SK-N-SH (cell line): ENCODE measurements around the gene LILRB5. TPM values are rescaled to one million over a fixed set of nuclear protein-coding genes. Genes with fewer than 3 reads are reported as not detected.

ENCODE experiments used
- CTCF ChIA-PET: fragments of 300-600, 350-600 bp; formaldehyde crosslinking; extraction: SDS; loops from one replicate; lab custom pipeline; 2021; lab: Yijun Ruan, JAX
- POLR2A ChIA-PET: fragments of 350-600 bp; sonication (Branson Sonifier 250); formaldehyde crosslinking; extraction: SDS; loops from one replicate; lab custom pipeline; 2020; ENCODE audit warnings: antibody characterized with exemption, inconsistent platforms; lab: Yijun Ruan, JAX
- DNase-seq: peaks from one replicate; pipeline ENCODE4 v3.0.0; 2012
- H2AFZ ChIP-seq: fragments of 200-600 bp; sonication (generic); 2 replicates; pipeline ENCODE4 v1.8.1; 2016; ENCODE audit warnings: antibody characterized with exemption, mild to moderate bottlenecking, low read depth
- H3F3A ChIP-seq: fragments of 200-600 bp; sonication (generic); replicated peaks from 2 replicates; pipeline ENCODE3; 2016; ENCODE audit warnings: antibody characterized with exemption, mild to moderate bottlenecking; ENCODE audit not compliant: insufficient read depth
- H3K27ac ChIP-seq, 2 experiments: fragments of 200-500 bp in 1 of 2; fragments of 200-600 bp in 1 of 2; sonication (Bioruptor generic) in 1 of 2; sonication (generic), shearing (Covaris generic) in 1 of 2; 2 replicates each; pipeline versions ENCODE4 v1.5.1 to v1.6.1; 2014 to 2016; ENCODE audit warnings: low read depth in 2 of 2, inconsistent platforms in 1 of 2, low read length in 1 of 2, mild to moderate bottlenecking in 1 of 2, mixed read lengths in 1 of 2
- H3K27me3 ChIP-seq: fragments of 200-600 bp; sonication (generic), shearing (Covaris generic); 2 replicates; pipeline ENCODE4 v1.6.1; 2016; ENCODE audit warnings: mixed run types; ENCODE audit not compliant: insufficient read depth
- H3K36me3 ChIP-seq, 2 experiments: fragments of 200-500 bp in 1 of 2; fragments of 200-600 bp in 1 of 2; sonication (Bioruptor generic) in 1 of 2; sonication (generic) in 1 of 2; replicated peaks in 1 of 2; 2 replicates each; pipeline versions ENCODE3 to v1.5.1; 2014 to 2016; ENCODE audit warnings: low read length in 1 of 2, mild to moderate bottlenecking in 1 of 2; ENCODE audit not compliant: insufficient read depth in 2 of 2, control insufficient read depth in 1 of 2
- H3K4me1 ChIP-seq, 2 experiments: fragments of 200-500 bp in 1 of 2; fragments of 200-600 bp in 1 of 2; sonication (Bioruptor generic) in 1 of 2; sonication (generic), shearing (Covaris generic) in 1 of 2; 2 replicates each; pipeline versions ENCODE4 v1.5.1 to v1.6.1; 2014 to 2016; ENCODE audit warnings: low read depth in 1 of 2, low read length in 1 of 2, mixed run types in 1 of 2; ENCODE audit not compliant: insufficient read depth in 2 of 2, control insufficient read depth in 1 of 2
- H3K4me2 ChIP-seq: fragments of 200-600 bp; sonication (generic), shearing (Covaris generic); 2 replicates; pipeline ENCODE4 v1.6.1; 2017; ENCODE audit warnings: mixed run types
- H3K4me3 ChIP-seq, 2 experiments: fragments of 200-500 bp in 1 of 2; fragments of 200-600 bp in 1 of 2; sonication (Bioruptor generic) in 1 of 2; sonication (generic), shearing (Covaris generic) in 1 of 2; 2 replicates each; pipeline versions ENCODE4 v1.5.1 to v1.8.1; 2014 to 2016; ENCODE audit warnings: low read depth in 2 of 2, inconsistent platforms in 1 of 2, low read length in 1 of 2, mild to moderate bottlenecking in 1 of 2, mixed read lengths in 1 of 2, moderate library complexity in 1 of 2
- H3K79me2 ChIP-seq: fragments of 200-600 bp; sonication (generic); 2 replicates; pipeline ENCODE4 v1.8.1; 2017; ENCODE audit warnings: mild to moderate bottlenecking; ENCODE audit not compliant: insufficient read depth
- H3K9ac ChIP-seq: fragments of 200-600 bp; sonication (generic); 2 replicates; pipeline ENCODE4 v1.6.1; 2017; ENCODE audit warnings: mixed run types
- H3K9me2 ChIP-seq: fragments of 200-600 bp; sonication (generic); 2 replicates; pipeline ENCODE4 v1.6.1; 2017; ENCODE audit warnings: mixed run types
- H3K9me3 ChIP-seq: fragments of 200-600 bp; sonication (generic); 2 replicates; pipeline ENCODE4 v1.6.1; 2017; ENCODE audit warnings: mixed run types, mild to moderate bottlenecking, moderate library complexity
- H4K20me1 ChIP-seq: fragments of 200-600 bp; sonication (generic); 2 replicates; pipeline ENCODE4 v1.6.1; 2017; ENCODE audit warnings: mild to moderate bottlenecking, mixed run types; ENCODE audit not compliant: insufficient read depth
- EZH2phosphoT487 ChIP-seq: fragments of 200-600 bp; sonication (generic); IDR thresholded peaks from 2 replicates; pipeline ENCODE4 v1.6.1; 2017; ENCODE audit warnings: low read depth, mixed run types, mild to moderate bottlenecking, antibody characterized with exemption, moderate library complexity, borderline replicate concordance
- FOXJ3 ChIP-seq: sonication (generic); formaldehyde crosslinking; IDR thresholded peaks from 2 replicates; pipeline ENCODE4 v1.5.1; 2020; ENCODE audit warnings: mild to moderate bottlenecking, missing genetic modification reagents
- GABPA ChIP-seq: IDR thresholded peaks from 2 replicates; pipeline ENCODE4 v1.4.0; 2012; ENCODE audit warnings: low read depth, mild to moderate bottlenecking
- GATA2 ChIP-seq: sonication (generic); formaldehyde crosslinking; IDR thresholded peaks from 2 replicates; pipeline ENCODE4 v1.5.0; 2020; ENCODE audit warnings: mild to moderate bottlenecking, missing genetic modification reagents
- JUND ChIP-seq: IDR thresholded peaks from 2 replicates; pipeline ENCODE4 v1.4.0; 2012
- MXI1 ChIP-seq: IDR thresholded peaks from 2 replicates; pipeline ENCODE4 v1.6.1; 2012; ENCODE audit warnings: mild to moderate bottlenecking, low read depth, low read length, improper control_type of control experiment
- NFIC ChIP-seq: IDR thresholded peaks from 2 replicates; pipeline ENCODE4 v1.4.0; 2012; ENCODE audit warnings: borderline replicate concordance
- POLR2AphosphoS5 ChIP-seq: IDR thresholded peaks from 2 replicates; pipeline ENCODE4 v1.6.1; 2012; ENCODE audit warnings: low read depth, low read length
- RAD21 ChIP-seq: IDR thresholded peaks from 2 replicates; pipeline ENCODE4 v1.6.1; 2012; ENCODE audit warnings: mild to moderate bottlenecking, low read length
- SIN3A ChIP-seq: IDR thresholded peaks from 2 replicates; pipeline ENCODE4 v1.6.1; 2012; ENCODE audit warnings: low read depth, mild to moderate bottlenecking, low read length, moderate library complexity, borderline replicate concordance
- TCF12 ChIP-seq: IDR thresholded peaks from 2 replicates; pipeline ENCODE4 v1.4.0; 2012
- YY1 ChIP-seq: IDR thresholded peaks from 2 replicates; pipeline ENCODE4 v1.4.0; 2012; ENCODE audit warnings: low read depth, mild to moderate bottlenecking
- WGBS: methylation state at CpG from one replicate; pipeline ENCODE4 v1.1.6; 2017; ENCODE audit warnings: low lambda C conversion rate; 5-methylcytosine and 5-hydroxymethylcytosine counted together
- polyA plus RNA-seq, 3 experiments: library from polyadenylated mRNA; depleted of rRNA; stranded (reverse); fragments of >200 nt; gene quantifications; 2 replicates each; pipeline ENCODE4 v1.2.3, GENCODE V29; 2012
- TF ChIP-seq, protein P1 (sequence below): IDR thresholded peaks from 2 replicates; pipeline ENCODE4; 2012
- TF ChIP-seq, protein P2 (sequence below): IDR thresholded peaks from 2 replicates; pipeline ENCODE4 v1.6.1; 2012; ENCODE audit warnings: mild to moderate bottlenecking, low read depth, low read length, moderate library complexity
- TF ChIP-seq, protein P3 (sequence below): fragments of 200-600 bp; sonication (generic); IDR thresholded peaks from 2 replicates; pipeline ENCODE4 v1.6.1; 2017; ENCODE audit warnings: antibody characterized with exemption, mild to moderate bottlenecking, moderate library complexity
- TF ChIP-seq, protein P4 (sequence below): fragments of 150-350 bp; IDR thresholded peaks from 2 replicates; pipeline ENCODE4 v1.6.1; 2017; ENCODE audit warnings: antibody characterized with exemption, low read length, low read depth, borderline replicate concordance

Gene LILRB5
- polyA plus RNA-seq, 1 of the 3 experiments (the other 2 are of a cell fraction): not detected

DNA sequence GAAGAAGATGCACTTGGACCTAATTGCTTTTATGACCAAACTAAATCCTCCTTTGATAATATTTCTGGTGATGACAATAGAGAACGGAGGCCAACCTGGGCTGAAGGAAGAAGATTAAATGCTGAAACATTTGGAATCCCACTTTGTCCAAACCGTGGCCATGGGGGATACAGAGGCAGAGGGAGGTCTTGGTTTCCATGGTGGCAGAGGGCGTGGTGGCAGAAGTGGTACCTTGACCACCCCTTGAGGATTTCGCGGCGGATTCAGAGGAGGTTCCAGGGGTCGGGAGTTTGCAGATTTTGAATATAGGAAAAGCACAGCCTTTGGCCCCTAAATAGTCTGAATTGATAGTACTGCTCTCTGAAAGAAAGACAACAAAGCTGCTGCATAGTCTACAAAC lies 27.0 kb downstream of the LILRB5 start:
- Histone ChIP-seq H2AFZ (no peak overlapping the region), H3K4me1 (peaks cover 0 to 2% of the 10 kb centered on the region in 2 experiments; a peak in 1 of 4 replicates), H3K79me2 (no peaks in the 10 kb centered on the region), H3K36me3 (no peaks in the 10 kb centered on the region), H3K4me3 (no peak overlapping the region), H3K9ac (no peak overlapping the region), H3K9me3 (no peaks in the 10 kb centered on the region), H3K9me2 (no peaks in the 10 kb centered on the region), H4K20me1 (no peaks in the 10 kb centered on the region), H3K4me2 (no peak overlapping the region), H3K27ac (no peak overlapping the region), H3F3A (no peaks in the 10 kb centered on the region), H3K27me3 (peaks cover 7% of the 10 kb centered on the region; the same call in 1 of the 2 replicates)
- WGBS: 51% methylated on average over 7 of the region's 7 CpGs
- TF ChIP-seq GATA2 (CRISPR knock-in tag): no peak
- no peak for TF ChIP-seq YY1
- TF ChIP-seq, protein P1, sequence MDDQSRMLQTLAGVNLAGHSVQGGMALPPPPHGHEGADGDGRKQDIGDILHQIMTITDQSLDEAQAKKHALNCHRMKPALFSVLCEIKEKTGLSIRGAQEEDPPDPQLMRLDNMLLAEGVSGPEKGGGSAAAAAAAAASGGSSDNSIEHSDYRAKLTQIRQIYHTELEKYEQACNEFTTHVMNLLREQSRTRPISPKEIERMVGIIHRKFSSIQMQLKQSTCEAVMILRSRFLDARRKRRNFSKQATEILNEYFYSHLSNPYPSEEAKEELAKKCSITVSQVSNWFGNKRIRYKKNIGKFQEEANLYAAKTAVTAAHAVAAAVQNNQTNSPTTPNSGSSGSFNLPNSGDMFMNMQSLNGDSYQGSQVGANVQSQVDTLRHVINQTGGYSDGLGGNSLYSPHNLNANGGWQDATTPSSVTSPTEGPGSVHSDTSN: no peak
- TF ChIP-seq, protein P2, sequence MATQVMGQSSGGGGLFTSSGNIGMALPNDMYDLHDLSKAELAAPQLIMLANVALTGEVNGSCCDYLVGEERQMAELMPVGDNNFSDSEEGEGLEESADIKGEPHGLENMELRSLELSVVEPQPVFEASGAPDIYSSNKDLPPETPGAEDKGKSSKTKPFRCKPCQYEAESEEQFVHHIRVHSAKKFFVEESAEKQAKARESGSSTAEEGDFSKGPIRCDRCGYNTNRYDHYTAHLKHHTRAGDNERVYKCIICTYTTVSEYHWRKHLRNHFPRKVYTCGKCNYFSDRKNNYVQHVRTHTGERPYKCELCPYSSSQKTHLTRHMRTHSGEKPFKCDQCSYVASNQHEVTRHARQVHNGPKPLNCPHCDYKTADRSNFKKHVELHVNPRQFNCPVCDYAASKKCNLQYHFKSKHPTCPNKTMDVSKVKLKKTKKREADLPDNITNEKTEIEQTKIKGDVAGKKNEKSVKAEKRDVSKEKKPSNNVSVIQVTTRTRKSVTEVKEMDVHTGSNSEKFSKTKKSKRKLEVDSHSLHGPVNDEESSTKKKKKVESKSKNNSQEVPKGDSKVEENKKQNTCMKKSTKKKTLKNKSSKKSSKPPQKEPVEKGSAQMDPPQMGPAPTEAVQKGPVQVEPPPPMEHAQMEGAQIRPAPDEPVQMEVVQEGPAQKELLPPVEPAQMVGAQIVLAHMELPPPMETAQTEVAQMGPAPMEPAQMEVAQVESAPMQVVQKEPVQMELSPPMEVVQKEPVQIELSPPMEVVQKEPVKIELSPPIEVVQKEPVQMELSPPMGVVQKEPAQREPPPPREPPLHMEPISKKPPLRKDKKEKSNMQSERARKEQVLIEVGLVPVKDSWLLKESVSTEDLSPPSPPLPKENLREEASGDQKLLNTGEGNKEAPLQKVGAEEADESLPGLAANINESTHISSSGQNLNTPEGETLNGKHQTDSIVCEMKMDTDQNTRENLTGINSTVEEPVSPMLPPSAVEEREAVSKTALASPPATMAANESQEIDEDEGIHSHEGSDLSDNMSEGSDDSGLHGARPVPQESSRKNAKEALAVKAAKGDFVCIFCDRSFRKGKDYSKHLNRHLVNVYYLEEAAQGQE: no peak
- no peak for TF ChIP-seq POLR2AphosphoS5
- TF ChIP-seq JUND: no peak
- no peak for TF ChIP-seq GABPA
- TF ChIP-seq, protein P3, sequence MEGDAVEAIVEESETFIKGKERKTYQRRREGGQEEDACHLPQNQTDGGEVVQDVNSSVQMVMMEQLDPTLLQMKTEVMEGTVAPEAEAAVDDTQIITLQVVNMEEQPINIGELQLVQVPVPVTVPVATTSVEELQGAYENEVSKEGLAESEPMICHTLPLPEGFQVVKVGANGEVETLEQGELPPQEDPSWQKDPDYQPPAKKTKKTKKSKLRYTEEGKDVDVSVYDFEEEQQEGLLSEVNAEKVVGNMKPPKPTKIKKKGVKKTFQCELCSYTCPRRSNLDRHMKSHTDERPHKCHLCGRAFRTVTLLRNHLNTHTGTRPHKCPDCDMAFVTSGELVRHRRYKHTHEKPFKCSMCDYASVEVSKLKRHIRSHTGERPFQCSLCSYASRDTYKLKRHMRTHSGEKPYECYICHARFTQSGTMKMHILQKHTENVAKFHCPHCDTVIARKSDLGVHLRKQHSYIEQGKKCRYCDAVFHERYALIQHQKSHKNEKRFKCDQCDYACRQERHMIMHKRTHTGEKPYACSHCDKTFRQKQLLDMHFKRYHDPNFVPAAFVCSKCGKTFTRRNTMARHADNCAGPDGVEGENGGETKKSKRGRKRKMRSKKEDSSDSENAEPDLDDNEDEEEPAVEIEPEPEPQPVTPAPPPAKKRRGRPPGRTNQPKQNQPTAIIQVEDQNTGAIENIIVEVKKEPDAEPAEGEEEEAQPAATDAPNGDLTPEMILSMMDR: no peak
- no peak for TF ChIP-seq TCF12
- no peak for TF ChIP-seq RAD21
- TF ChIP-seq NFIC: no peak
- no peak for TF ChIP-seq FOXJ3 (CRISPR knock-in tag)
- no peak for TF ChIP-seq MXI1
- TF ChIP-seq SIN3A: no peak
- TF ChIP-seq, protein P4, sequence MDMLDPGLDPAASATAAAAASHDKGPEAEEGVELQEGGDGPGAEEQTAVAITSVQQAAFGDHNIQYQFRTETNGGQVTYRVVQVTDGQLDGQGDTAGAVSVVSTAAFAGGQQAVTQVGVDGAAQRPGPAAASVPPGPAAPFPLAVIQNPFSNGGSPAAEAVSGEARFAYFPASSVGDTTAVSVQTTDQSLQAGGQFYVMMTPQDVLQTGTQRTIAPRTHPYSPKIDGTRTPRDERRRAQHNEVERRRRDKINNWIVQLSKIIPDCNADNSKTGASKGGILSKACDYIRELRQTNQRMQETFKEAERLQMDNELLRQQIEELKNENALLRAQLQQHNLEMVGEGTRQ: no peak
- no peak for TF ChIP-seq EZH2phosphoT487
- ChIA-PET CTCF (interaction anchor here (0.7 kb wide), 1 partner anchor 66 kb away, joined by 4 read pairs; no protein-coding TSS in a partner anchor), POLR2A (no interaction called here)
- DNase-seq: no peak
